Measurements from ENCODE around the gene DHX34. TPM values are rescaled to one million over a fixed set of nuclear protein-coding genes. Genes with fewer than 3 reads are reported as not detected.

DHX34 gene
- total and polyA plus RNA-seq, 9 of the 15 experiments (the other 6 are each of a cell fraction or from before 2014, with no cell fraction given), result 0.36 to 42.0 (median 15.0) TPM

DNA sequence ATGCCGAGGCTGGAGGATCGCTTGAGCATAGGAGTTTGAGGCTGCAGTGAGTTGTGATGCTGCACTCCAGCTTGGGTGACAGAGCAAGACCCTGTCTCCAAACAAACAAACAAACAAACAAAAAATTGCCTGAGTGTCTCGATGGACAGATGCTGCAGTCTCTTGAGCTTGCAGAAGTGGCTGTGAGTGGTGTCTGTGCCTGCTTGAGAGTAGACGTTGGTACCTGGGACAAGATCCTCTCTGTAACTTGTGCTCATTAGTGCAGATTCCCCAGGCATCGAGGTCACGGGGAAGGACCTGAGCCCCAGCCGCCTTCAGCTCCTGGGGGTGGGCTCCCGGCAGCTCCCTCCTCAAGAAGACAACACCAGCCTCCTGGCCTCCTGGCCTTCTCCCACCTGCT, 25.7 kb upstream of the DHX34 start:
- WGBS (ENCODE audit: insufficient coverage, low coverage, missing lambda C conversion rate), result 54% methylated on average over 8 of the region's 8 CpGs
- Histone ChIP-seq H2AFZ (ENCODE audit: low read depth, low read length) (peak overlapping the region; percentile 43; the same call in 1 of the 2 replicates), H3K4me1 (replicated peaks in 1 of 2; ENCODE audit: control insufficient read depth in 2 of 2, insufficient read depth in 2 of 2, low read length in 2 of 2) (peaks cover 7 to 22% of the 10 kb centered on the region in 2 experiments; a peak in 4 of 5 replicates), H3K79me2 (ENCODE audit: control insufficient read depth, insufficient read depth, low read length) (no peaks in the 10 kb centered on the region), H4K20me1 (replicated peaks; ENCODE audit: control insufficient read depth, insufficient read depth, low read length) (no peaks in the 10 kb centered on the region), H3K36me3 (ENCODE audit: control insufficient read depth, insufficient read depth, low read length) (no peaks in the 10 kb centered on the region), H3K27me3 (ENCODE audit: control insufficient read depth in 2 of 2, insufficient read depth in 2 of 2, low read length in 2 of 2) (no peaks in the 10 kb centered on the region; a peak in 1 of 5 replicates), H3K9me3 (replicated peaks; ENCODE audit: control insufficient read depth, insufficient read depth, low read depth, low read length) (no peaks in the 10 kb centered on the region), H3K9ac (ENCODE audit: insufficient read depth in 1 of 2, low read depth in 2 of 2, low read length in 2 of 2) (peak overlapping the region in 1 of 2 experiments; percentile 54; a peak in 2 of 4 replicates), H3K4me3 (no peak overlapping the region), H3K4me2 (ENCODE audit: insufficient read depth, low read length) (no peak overlapping the region), H3K9me1 (ENCODE audit: control insufficient read depth, insufficient read depth, low read length) (no peaks in the 10 kb centered on the region), H3K27ac (ENCODE audit: extremely low read depth, low read depth, low read length) (no peak overlapping the region)
- no peak for FAIRE-seq
- intact Hi-C loops (cut with micrococcal nuclease) (no loop called here), in situ Hi-C loops (cut with MboI) (no loop called here)
- POLR2A ChIA-PET, result interaction anchor here (1.7 kb wide), 1 partner anchor 8 kb away, joined by 5 read pairs; no protein-coding TSS in a partner anchor
- no peak for TF ChIP-seq CBFB (CRISPR knock-in tag; IDR thresholded peaks at IDR 0.05)
- TF ChIP-seq HLTF (IDR thresholded peaks at IDR 0.05), result no peak
- no peak for TF ChIP-seq GTF2F1 (IDR thresholded peaks at IDR 0.05; ENCODE audit: low read depth, low read length)
- no peak for TF ChIP-seq FIP1L1 (IDR thresholded peaks at IDR 0.05; ENCODE audit: low read depth, low read length, poor library complexity, severe bottlenecking)
- ATAC-seq, result no peak; the same call in none of the 3 replicates
- BruUV-seq (replicated peaks), result no TSS peak
- no peak for DNase-seq (ENCODE audit: extremely low read depth in 1 of 4, low spot score in 3 of 4)
- CTCF ChIA-PET (ENCODE audit: low intra/inter-chr PET ratio), result no interaction called here

DNA sequence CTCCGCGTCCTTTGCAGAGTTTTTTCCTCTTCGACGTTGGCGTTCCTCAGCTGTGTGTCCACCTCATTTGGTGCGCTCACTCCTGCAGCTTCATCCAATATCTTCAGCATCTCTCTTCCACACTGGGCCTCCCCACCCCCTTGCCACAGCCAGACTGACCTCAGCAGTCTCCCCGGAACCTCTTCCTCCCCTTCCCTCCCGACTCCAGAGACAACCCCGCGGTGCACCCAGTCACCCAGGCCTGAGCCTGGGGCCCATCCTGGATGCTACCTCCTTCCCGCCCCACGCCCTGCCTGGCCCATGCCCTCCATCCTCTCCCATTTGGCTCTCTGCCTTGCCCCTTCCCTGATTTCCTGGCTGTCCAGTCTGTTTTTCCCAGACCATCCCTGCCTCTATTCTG, 25.2 kb upstream of the DHX34 start:
- WGBS (ENCODE audit: insufficient coverage, low coverage, missing lambda C conversion rate), result 58% methylated on average over 10 of the region's 12 CpGs
- TF ChIP-seq SLC30A9 (CRISPR knock-in tag; IDR thresholded peaks at IDR 0.05) (no peak), HOXB6 (CRISPR knock-in tag; IDR thresholded peaks at IDR 0.05; ENCODE audit: borderline replicate concordance) (no peak), GATA2 (CRISPR knock-in tag; IDR thresholded peaks at IDR 0.05) (no peak), BRD9 (IDR thresholded peaks at IDR 0.05; ENCODE audit: low read depth, partially characterized antibody) (no peak), CBFA2T3 (IDR thresholded peaks at IDR 0.05) (no peak), SAFB2 (IDR thresholded peaks at IDR 0.05; ENCODE audit: borderline replicate concordance, low read depth, low read length, severe bottlenecking) (no peak)
- TF ChIP-seq, protein P1, sequence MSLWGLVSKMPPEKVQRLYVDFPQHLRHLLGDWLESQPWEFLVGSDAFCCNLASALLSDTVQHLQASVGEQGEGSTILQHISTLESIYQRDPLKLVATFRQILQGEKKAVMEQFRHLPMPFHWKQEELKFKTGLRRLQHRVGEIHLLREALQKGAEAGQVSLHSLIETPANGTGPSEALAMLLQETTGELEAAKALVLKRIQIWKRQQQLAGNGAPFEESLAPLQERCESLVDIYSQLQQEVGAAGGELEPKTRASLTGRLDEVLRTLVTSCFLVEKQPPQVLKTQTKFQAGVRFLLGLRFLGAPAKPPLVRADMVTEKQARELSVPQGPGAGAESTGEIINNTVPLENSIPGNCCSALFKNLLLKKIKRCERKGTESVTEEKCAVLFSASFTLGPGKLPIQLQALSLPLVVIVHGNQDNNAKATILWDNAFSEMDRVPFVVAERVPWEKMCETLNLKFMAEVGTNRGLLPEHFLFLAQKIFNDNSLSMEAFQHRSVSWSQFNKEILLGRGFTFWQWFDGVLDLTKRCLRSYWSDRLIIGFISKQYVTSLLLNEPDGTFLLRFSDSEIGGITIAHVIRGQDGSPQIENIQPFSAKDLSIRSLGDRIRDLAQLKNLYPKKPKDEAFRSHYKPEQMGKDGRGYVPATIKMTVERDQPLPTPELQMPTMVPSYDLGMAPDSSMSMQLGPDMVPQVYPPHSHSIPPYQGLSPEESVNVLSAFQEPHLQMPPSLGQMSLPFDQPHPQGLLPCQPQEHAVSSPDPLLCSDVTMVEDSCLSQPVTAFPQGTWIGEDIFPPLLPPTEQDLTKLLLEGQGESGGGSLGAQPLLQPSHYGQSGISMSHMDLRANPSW (CRISPR knock-in tag; IDR thresholded peaks at IDR 0.05), result no peak
- Histone ChIP-seq H3K36me3 (ENCODE audit: control insufficient read depth, insufficient read depth, low read length) (no peaks in the 10 kb centered on the region), H3K79me2 (ENCODE audit: control insufficient read depth, insufficient read depth, low read length) (no peaks in the 10 kb centered on the region), H3K4me1 (replicated peaks in 1 of 2; ENCODE audit: control insufficient read depth in 2 of 2, insufficient read depth in 2 of 2, low read length in 2 of 2) (peaks cover 7 to 22% of the 10 kb centered on the region in 2 experiments; a peak in 4 of 5 replicates), H3K9ac (ENCODE audit: insufficient read depth in 1 of 2, low read depth in 2 of 2, low read length in 2 of 2) (peak overlapping the region in 1 of 2 experiments; percentile 54; a peak in 2 of 4 replicates), H3K9me1 (ENCODE audit: control insufficient read depth, insufficient read depth, low read length) (no peaks in the 10 kb centered on the region), H3K9me3 (replicated peaks; ENCODE audit: control insufficient read depth, insufficient read depth, low read depth, low read length) (no peaks in the 10 kb centered on the region), H4K20me1 (replicated peaks; ENCODE audit: control insufficient read depth, insufficient read depth, low read length) (no peaks in the 10 kb centered on the region), H3K4me2 (ENCODE audit: insufficient read depth, low read length) (no peak overlapping the region), H3K27me3 (ENCODE audit: control insufficient read depth in 2 of 2, insufficient read depth in 2 of 2, low read length in 2 of 2) (no peaks in the 10 kb centered on the region; a peak in 1 of 5 replicates), H3K27ac (ENCODE audit: extremely low read depth, low read depth, low read length) (no peak overlapping the region), H3K4me3 (no peak overlapping the region), H2AFZ (ENCODE audit: low read depth, low read length) (peak overlapping the region; percentile 43)
- CTCF ChIA-PET (ENCODE audit: low intra/inter-chr PET ratio), result interaction anchor here (0.8 kb wide), 1 partner anchor 12 kb away, joined by 4 read pairs; no protein-coding TSS in a partner anchor
- in situ Hi-C loops (cut with MboI), result no loop called here
- ATAC-seq, result peak; percentile 53
- no peak for DNase-seq (ENCODE audit: extremely low read depth in 1 of 4, low spot score in 3 of 4)
- intact Hi-C loops (cut with micrococcal nuclease), result no loop called here
- no peak for FAIRE-seq
- no TSS peak for BruUV-seq (replicated peaks)
- POLR2A ChIA-PET, result interaction anchor here (1.7 kb wide), 1 partner anchor 9 kb away, joined by 5 read pairs; no protein-coding TSS in a partner anchor
